Left renal cortex interstitium (tissue), 4 donors: ENCODE results near the gene ZFPM1. TPM values are rescaled to one million over a fixed set of nuclear protein-coding genes. Genes with fewer than 3 reads are reported as not detected.
A peak's percentile ranks its signal among the peaks of the same experiment; 100 is the strongest.

Experiments used
- DNase-seq, 4 donors: peaks; one replicate each; pipeline ENCODE4 v3.0.0-alpha.2; 2013; ENCODE audit warnings: low read depth in 4 of 4, low spot score in 2 of 4, missing footprints in 1 of 4
- polyA plus RNA-seq, 4 donors: library from polyadenylated mRNA; unstranded; fragments of 120-200 nt; gene quantifications; one replicate each; pipeline ENCODE4 v1.2.1, GENCODE V29; 2013; ENCODE audit not compliant: insufficient read length in 4 of 4

The ZFPM1 gene
- polyA plus RNA-seq, 4 donors, result 1.9 to 6.7 (median 5.0) TPM

GRCh38 chr16:88448461-88449266 is 4.4 kb upstream of the ZFPM1 start:
- DNase-seq, result no peak

GRCh38 chr16:88449267-88449561 is 3.9 kb upstream of the ZFPM1 start:
- no peak for DNase-seq

- no peak for DNase-seq
Observed at GRCh38 chr16:88451586-88452481, 1.2 kb upstream of the ZFPM1 start.

GRCh38 chr16:88452482-88453216 is 431 bp upstream of the ZFPM1 start:
- peak; percentile 82 to 91 (median 86) for DNase-seq

- DNase-seq, result no peak
Observed at GRCh38 chr16:88453611-88454522, 787 bp downstream of the ZFPM1 start.

GRCh38 chr16:88454523-88454947 is 1.5 kb downstream of the ZFPM1 start:
- no peak for DNase-seq

GRCh38 chr16:88455610-88456355 is 2.7 kb downstream of the ZFPM1 start:
- DNase-seq, result no peak

GRCh38 chr16:88456356-88457292 is 3.5 kb downstream of the ZFPM1 start:
- no peak for DNase-seq

- no peak for DNase-seq
Observed at GRCh38 chr16:88458039-88458772, 5.1 kb downstream of the ZFPM1 start.

GRCh38 chr16:88458773-88459235 is 5.7 kb downstream of the ZFPM1 start:
- DNase-seq, result no peak

GRCh38 chr16:88459366-88460073 is 6.4 kb downstream of the ZFPM1 start:
- no peak for DNase-seq

GRCh38 chr16:88460496-88461330 is 7.6 kb downstream of the ZFPM1 start:
- no peak for DNase-seq

GRCh38 chr16:88461331-88462269 is 8.5 kb downstream of the ZFPM1 start:
- no peak for DNase-seq

- no peak for DNase-seq
Observed at GRCh38 chr16:88462396-88462795, 9.3 kb downstream of the ZFPM1 start.

GRCh38 chr16:88463411-88463810 is 10.3 kb downstream of the ZFPM1 start:
- DNase-seq, result no peak
